Transverse colon (tissue), 4 donors: ENCODE measurements around the gene PKIB. TPM values are rescaled to one million over a fixed set of nuclear protein-coding genes. Genes with fewer than 3 reads are reported as not detected.

Experiments
- DNase-seq: peaks from one replicate; pipeline ENCODE4 v3.0.0-alpha.2; 2019
- H3K27ac ChIP-seq, 4 donors: fragments of 200-600 bp; sonication (generic); 2 replicates each; pipeline ENCODE4 v1.5.1; 2016 to 2018; ENCODE audit warnings: inconsistent platforms in 4 of 4
- H3K27me3 ChIP-seq: fragments of 200-600 bp; sonication (generic); 2 replicates; pipeline ENCODE4 v1.5.1; 2017; ENCODE audit warnings: inconsistent platforms
- H3K36me3 ChIP-seq, 4 donors: fragments of 200-600 bp; sonication (generic); 2 replicates each; pipeline ENCODE4 v1.5.1; 2017 to 2019; ENCODE audit warnings: inconsistent platforms in 4 of 4
- H3K4me1 ChIP-seq, 4 donors: fragments of 200-600 bp; sonication (generic); 2 replicates each; pipeline ENCODE4 v1.5.1; 2017 to 2020; ENCODE audit warnings: inconsistent platforms in 4 of 4
- H3K4me3 ChIP-seq, 4 donors: fragments of 200-600 bp; sonication (generic); 1 replicate in 1 of 4; 2 replicates in 3 of 4; pipeline versions ENCODE4 v1.5.1 to v1.6.1; 2017 to 2019; ENCODE audit warnings: inconsistent platforms in 4 of 4
- H3K9me3 ChIP-seq, 2 donors: fragments of 200-600 bp; sonication (generic); 2 replicates each; pipeline ENCODE4 v1.5.1; 2017 to 2019; ENCODE audit warnings: inconsistent platforms in 2 of 2
- CTCF ChIP-seq, 5 experiments: fragments of 200-600 bp in 3 of 5; fragments of 450-650 bp in 2 of 5; sonication (generic) in 3 of 5; IDR thresholded peaks; 1 replicate in 2 of 5; 2 replicates in 3 of 5; pipeline ENCODE4 v1.5.1; 2016 to 2017; ENCODE audit warnings: antibody characterized with exemption in 5 of 5, inconsistent platforms in 3 of 5, mild to moderate bottlenecking in 2 of 5, moderate library complexity in 1 of 5
- EP300 ChIP-seq: sonication (generic); formaldehyde crosslinking; IDR thresholded peaks from one replicate; pipeline ENCODE4 v1.6.1; 2017; ENCODE audit warnings: antibody characterized with exemption, low read depth
- POLR2A ChIP-seq: fragments of 450-650 bp; IDR thresholded peaks from one replicate; pipeline ENCODE4 v1.6.1; 2016; ENCODE audit warnings: antibody characterized with exemption, mild to moderate bottlenecking, moderate library complexity
- POLR2AphosphoS5 ChIP-seq, 3 donors: sonication (generic); formaldehyde crosslinking; IDR thresholded peaks; one replicate each; pipeline ENCODE4 v1.6.1; 2016; ENCODE audit warnings: antibody characterized with exemption in 3 of 3
- WGBS, 2 donors: methylation state at CpG; one replicate each; pipeline ENCODE4 v1.1.5; 2018; ENCODE audit warnings: low coverage in 1 of 2; 5-methylcytosine and 5-hydroxymethylcytosine counted together
- in situ Hi-C, 4 donors: fragments of 200-750 bp; cut with MboI; loops; one replicate each; pipeline versions ENCODE4 v1.15.0 to v1.15.1; 2017; ENCODE audit warnings: low sequenced_read_pairs in 3 of 4, low pct_ligation_motif_present in 1 of 4, low pct_unique_long_range_greater_than_20kb in 1 of 4
- intact Hi-C: fragments of 100-400 bp; cut with DNase I; formaldehyde crosslinking; loops from one replicate; pipeline ENCODE4 v1.15.1; 2023; ENCODE audit warnings: low total_unique reads
- total RNA-seq, 4 donors: library from RNA; depleted of rRNA; stranded (reverse); fragments of >200 nt; gene quantifications; one replicate each; pipeline ENCODE4 v1.1.0, GENCODE V29; 2016

Gene PKIB
- total RNA-seq, 4 donors from 2014 or later: 45.2 to 163 (median 96.1) TPM

- H3K27me3 ChIP-seq: no peaks in the 10 kb centered on the region
- no peak for DNase-seq
- H3K27ac ChIP-seq: no peak overlapping the region
- 100% methylated on average over 1 of the region's 1 CpG for WGBS, 2 donors
- H3K36me3 ChIP-seq: no peaks in the 10 kb centered on the region
- no peak overlapping the region for H3K4me3 ChIP-seq
- in situ Hi-C loops (no loop called here), intact Hi-C loops (no loop called here)
- TF ChIP-seq POLR2A: no peak
- TF ChIP-seq POLR2AphosphoS5 (IDR thresholded peaks at IDR 0.05): no peak
- TF ChIP-seq CTCF (IDR thresholded peaks at IDR 0.05): no peak
- no peak for TF ChIP-seq EP300
- peaks cover 0 to 3% (median 0%) of the 10 kb centered on the region in 4 donors for H3K4me1 ChIP-seq
- H3K9me3 ChIP-seq: no peaks in the 10 kb centered on the region
These were observed 67.2 kb downstream of the PKIB start for GRCh38 chr6:122677406-122677805.

DNA sequence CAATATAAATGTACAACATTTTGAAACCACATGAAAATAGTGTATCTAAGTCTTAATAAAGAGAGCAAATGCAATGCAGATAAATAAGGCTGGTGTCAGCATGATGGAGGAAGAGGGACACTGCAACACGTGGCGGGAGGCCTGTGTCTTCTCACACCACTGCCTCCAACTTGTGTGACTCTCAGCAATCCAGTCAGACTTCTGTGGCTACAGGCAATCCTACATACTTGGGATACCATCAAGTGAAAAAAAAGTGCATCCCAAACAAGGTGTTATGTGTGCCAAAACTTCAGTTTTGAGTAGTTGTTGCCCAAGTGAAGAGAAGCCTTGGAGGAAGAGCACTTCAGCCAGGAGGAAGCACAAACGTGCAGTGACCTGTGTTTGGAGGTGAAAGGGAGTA lies 68.6 kb downstream of the PKIB start:
- no peak for DNase-seq
- H3K4me3 ChIP-seq: no peak overlapping the region
- no peaks in the 10 kb centered on the region for H3K27me3 ChIP-seq
- no peak overlapping the region for H3K27ac ChIP-seq
- H3K9me3 ChIP-seq: no peaks in the 10 kb centered on the region
- in situ Hi-C loops: no loop called here
- intact Hi-C loops: no loop called here
- WGBS, 2 donors: 62 to 68% methylated on average over 3 of the region's 3 CpGs
- TF ChIP-seq POLR2AphosphoS5 (IDR thresholded peaks at IDR 0.05) (no peak), POLR2A (no peak)
- H3K4me1 ChIP-seq: no peaks in the 10 kb centered on the region
- no peaks in the 10 kb centered on the region for H3K36me3 ChIP-seq

DNA sequence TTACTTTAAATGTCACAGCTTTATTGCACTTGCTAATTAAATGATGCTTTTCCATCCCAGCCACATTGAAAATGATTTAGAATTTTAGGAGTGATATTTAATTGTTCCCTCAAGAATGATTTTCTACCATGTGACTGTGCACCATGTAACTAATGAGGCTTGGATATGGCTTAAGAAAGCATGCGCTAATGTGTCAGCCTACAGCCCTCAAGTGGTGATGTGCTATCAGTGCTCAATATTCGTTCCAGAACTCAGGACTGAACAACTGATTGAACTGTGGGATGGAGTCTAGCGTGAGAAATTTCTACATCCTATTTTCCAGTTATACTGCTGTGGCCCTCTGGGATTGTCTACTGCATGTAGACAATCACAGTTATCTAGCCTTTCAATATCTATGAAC lies 71.5 kb downstream of the PKIB start:
- 91 to 100% methylated on average over 1 to 3 of the region's 3 CpGs for WGBS, 2 donors
- no peak for DNase-seq
- in situ Hi-C loops (no loop called here), intact Hi-C loops (no loop called here)
- no peaks in the 10 kb centered on the region for H3K36me3 ChIP-seq
- no peaks in the 10 kb centered on the region for H3K4me1 ChIP-seq
- no peak overlapping the region for H3K4me3 ChIP-seq
- no peak overlapping the region for H3K27ac ChIP-seq
- no peaks in the 10 kb centered on the region for H3K9me3 ChIP-seq
- H3K27me3 ChIP-seq: no peaks in the 10 kb centered on the region
- no peak for TF ChIP-seq EP300
- no peak for TF ChIP-seq POLR2AphosphoS5 (IDR thresholded peaks at IDR 0.05)
- TF ChIP-seq CTCF (IDR thresholded peaks at IDR 0.05): no peak
- no peak for TF ChIP-seq POLR2A

- no peak for DNase-seq
- in situ Hi-C loops: no loop called here
- TF ChIP-seq POLR2A (no peak), POLR2AphosphoS5 (IDR thresholded peaks at IDR 0.05) (no peak), CTCF (IDR thresholded peaks at IDR 0.05) (no peak), EP300 (no peak)
- no peaks in the 10 kb centered on the region for H3K4me1 ChIP-seq
- H3K4me3 ChIP-seq: no peak overlapping the region
- H3K27me3 ChIP-seq: no peaks in the 10 kb centered on the region
- no peak overlapping the region for H3K27ac ChIP-seq
- H3K9me3 ChIP-seq: no peaks in the 10 kb centered on the region
- 50 to 66% methylated on average over 1 of the region's 1 CpG for WGBS, 2 donors
- intact Hi-C loops: no loop called here
- no peaks in the 10 kb centered on the region for H3K36me3 ChIP-seq
These were observed 73.9 kb downstream of the PKIB start for GRCh38 chr6:122683989-122684651.

- WGBS, 2 donors: 68% methylated on average over 3 of the region's 3 CpGs; no CpG with 5 or more reads in 1 of the 2 donors
- TF ChIP-seq POLR2A (no peak), POLR2AphosphoS5 (IDR thresholded peaks at IDR 0.05) (no peak), CTCF (IDR thresholded peaks at IDR 0.05) (no peak), EP300 (no peak)
- in situ Hi-C loops (no loop called here), intact Hi-C loops (no loop called here)
- Histone ChIP-seq H3K27me3 (no peaks in the 10 kb centered on the region), H3K4me1 (no peaks in the 10 kb centered on the region), H3K36me3 (no peaks in the 10 kb centered on the region), H3K4me3 (no peak overlapping the region), H3K27ac (no peak overlapping the region), H3K9me3 (no peaks in the 10 kb centered on the region)
- no peak for DNase-seq
These were observed 82.0 kb downstream of the PKIB start for GRCh38 chr6:122692175-122692598.
